ENCODE data around the gene COX15.

- no peak for TF ChIP-seq CTCF (IDR thresholded peaks at IDR 0.05; ENCODE audit: insufficient read depth, low read length)
- no peak for TF ChIP-seq REST (IDR thresholded peaks at IDR 0.05; ENCODE audit: insufficient replicate concordance, low read depth)
These were observed 10.8 kb upstream of the COX15 start for GRCh38 chr10:99742701-99743100.
